ENCODE measurements around the gene RAD9A. TPM values are rescaled to one million over a fixed set of nuclear protein-coding genes. Genes with fewer than 3 reads are reported as not detected.

RAD9A gene
- total and polyA plus RNA-seq, 9 of the 15 experiments (the other 6 are each of a cell fraction or from before 2014, with no cell fraction given), result 1.4 to 41.2 (median 16.1) TPM

GRCh38 chr11:67391304-67392182, at the start of gene RAD9A (continued):
- TF ChIP-seq ZNF318 (IDR thresholded peaks at IDR 0.05; ENCODE audit: borderline replicate concordance in 1 of 2, low read depth in 1 of 2) (no peak), MCM2 (IDR thresholded peaks at IDR 0.05; ENCODE audit: low read depth) (no peak), ZNF561 (CRISPR knock-in tag; conservative IDR thresholded peaks at IDR 0.05) (no peak), IRF9 (tag; IDR thresholded peaks at IDR 0.05) (no peak), CBFA2T2 (conservative IDR thresholded peaks at IDR 0.05) (peak; percentile 99), CBX1 (IDR thresholded peaks at IDR 0.05; ENCODE audit: low read depth) (peak; percentile 79; the same call in 1 of the 2 replicates), TGIF2 (CRISPR knock-in tag; IDR thresholded peaks at IDR 0.05) (0 out of 2 replicates have a peak, but pooled peaks have one; percentile 54), SMAD4 (CRISPR knock-in tag; conservative IDR thresholded peaks at IDR 0.05) (peak; percentile 83), ZNF134 (CRISPR knock-in tag; conservative IDR thresholded peaks at IDR 0.05) (no peak), KAT2B (IDR thresholded peaks at IDR 0.05; ENCODE audit: low read depth, low read length) (no peak), PPARD (CRISPR knock-in tag; IDR thresholded peaks at IDR 0.05) (no peak), ZNF324 (CRISPR knock-in tag; IDR thresholded peaks at IDR 0.05) (no peak), PML (IDR thresholded peaks at IDR 0.05; ENCODE audit: low read length) (0 out of 2 replicates have a peak, but pooled peaks have one; percentile 12), HDAC6 (IDR thresholded peaks at IDR 0.05; ENCODE audit: low read depth, low read length) (no peak), ATF6 (CRISPR knock-in tag; IDR thresholded peaks at IDR 0.05) (peak; percentile 96; the same call in 1 of the 2 replicates), FOXP1 (CRISPR knock-in tag; IDR thresholded peaks at IDR 0.05) (peak; percentile 89; the same call in 1 of the 2 replicates)
